Transverse colon (tissue), 4 donors: ENCODE results near the gene PCNX2. TPM values are rescaled to one million over a fixed set of nuclear protein-coding genes. Genes with fewer than 3 reads are reported as not detected.

Experiments used
- DNase-seq: peaks from one replicate; pipeline ENCODE4 v3.0.0-alpha.2; 2019
- H3K27ac ChIP-seq, 4 donors: fragments of 200-600 bp; sonication (generic); 2 replicates each; pipeline ENCODE4 v1.5.1; 2016 to 2018; ENCODE audit warnings: inconsistent platforms in 4 of 4
- H3K27me3 ChIP-seq: fragments of 200-600 bp; sonication (generic); 2 replicates; pipeline ENCODE4 v1.5.1; 2017; ENCODE audit warnings: inconsistent platforms
- H3K36me3 ChIP-seq, 4 donors: fragments of 200-600 bp; sonication (generic); 2 replicates each; pipeline ENCODE4 v1.5.1; 2017 to 2019; ENCODE audit warnings: inconsistent platforms in 4 of 4
- H3K4me1 ChIP-seq, 4 donors: fragments of 200-600 bp; sonication (generic); 2 replicates each; pipeline ENCODE4 v1.5.1; 2017 to 2020; ENCODE audit warnings: inconsistent platforms in 4 of 4
- H3K4me3 ChIP-seq, 4 donors: fragments of 200-600 bp; sonication (generic); 1 replicate in 1 of 4; 2 replicates in 3 of 4; pipeline versions ENCODE4 v1.5.1 to v1.6.1; 2017 to 2019; ENCODE audit warnings: inconsistent platforms in 4 of 4
- H3K9me3 ChIP-seq, 2 donors: fragments of 200-600 bp; sonication (generic); 2 replicates each; pipeline ENCODE4 v1.5.1; 2017 to 2019; ENCODE audit warnings: inconsistent platforms in 2 of 2
- EP300 ChIP-seq: sonication (generic); formaldehyde crosslinking; IDR thresholded peaks from one replicate; pipeline ENCODE4 v1.6.1; 2017; ENCODE audit warnings: antibody characterized with exemption, low read depth
- POLR2A ChIP-seq: fragments of 450-650 bp; IDR thresholded peaks from one replicate; pipeline ENCODE4 v1.6.1; 2016; ENCODE audit warnings: antibody characterized with exemption, mild to moderate bottlenecking, moderate library complexity
- POLR2AphosphoS5 ChIP-seq, 3 donors: sonication (generic); formaldehyde crosslinking; IDR thresholded peaks; one replicate each; pipeline ENCODE4 v1.6.1; 2016; ENCODE audit warnings: antibody characterized with exemption in 3 of 3
- WGBS, 2 donors: methylation state at CpG; one replicate each; pipeline ENCODE4 v1.1.5; 2018; ENCODE audit warnings: low coverage in 1 of 2; 5-methylcytosine and 5-hydroxymethylcytosine counted together
- in situ Hi-C, 4 donors: fragments of 200-750 bp; cut with MboI; loops; one replicate each; pipeline versions ENCODE4 v1.15.0 to v1.15.1; 2017; ENCODE audit warnings: low sequenced_read_pairs in 3 of 4, low pct_ligation_motif_present in 1 of 4, low pct_unique_long_range_greater_than_20kb in 1 of 4
- intact Hi-C: fragments of 100-400 bp; cut with DNase I; formaldehyde crosslinking; loops from one replicate; pipeline ENCODE4 v1.15.1; 2023; ENCODE audit warnings: low total_unique reads
- total RNA-seq, 4 donors: library from RNA; depleted of rRNA; stranded (reverse); fragments of >200 nt; gene quantifications; one replicate each; pipeline ENCODE4 v1.1.0, GENCODE V29; 2016
- TF ChIP-seq, protein P1 (sequence below), 5 experiments: fragments of 200-600 bp in 3 of 5; fragments of 450-650 bp in 2 of 5; sonication (generic) in 3 of 5; IDR thresholded peaks; 1 replicate in 2 of 5; 2 replicates in 3 of 5; pipeline ENCODE4 v1.5.1; 2016 to 2017; ENCODE audit warnings: antibody characterized with exemption in 5 of 5, inconsistent platforms in 3 of 5, mild to moderate bottlenecking in 2 of 5, moderate library complexity in 1 of 5

Gene PCNX2
- total RNA-seq, 4 donors from 2014 or later = 6.8 to 518 (median 11.8) TPM

DNA sequence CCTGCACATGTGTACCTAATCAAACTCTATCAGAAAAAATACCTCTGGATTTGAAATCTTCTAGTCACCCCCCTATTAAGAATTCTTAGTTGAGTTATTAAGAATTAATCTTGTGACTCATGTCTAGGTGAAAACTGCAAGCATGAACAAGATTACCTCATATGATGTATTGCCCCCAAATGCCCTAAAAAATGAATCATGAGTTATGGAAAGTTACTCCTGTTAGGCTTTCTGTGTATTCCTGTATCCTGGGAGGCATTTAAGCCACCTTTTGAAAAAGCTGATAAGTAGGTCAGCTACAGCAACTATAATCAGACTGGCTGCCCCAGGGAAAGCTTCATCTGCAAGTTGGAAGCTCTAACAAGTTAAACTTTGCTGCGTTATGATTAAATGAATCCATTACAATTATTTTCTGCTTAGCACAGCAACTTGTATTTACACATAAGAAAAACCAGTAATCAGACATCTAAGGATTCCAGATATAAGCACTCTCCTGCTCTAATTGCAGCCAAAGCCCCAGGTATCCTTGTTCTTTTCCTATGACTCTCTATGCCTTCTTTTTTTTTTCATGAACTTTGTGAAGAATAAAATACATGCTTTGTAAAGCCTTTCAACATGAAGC, 197.5 kb downstream of the PCNX2 start:
- no peak overlapping the region for H3K4me3 ChIP-seq
- H3K27ac ChIP-seq = no peak overlapping the region
- intact Hi-C loops (no loop called here), in situ Hi-C loops (no loop called here)
- H3K27me3 ChIP-seq = no peaks in the 10 kb centered on the region
- 90 to 100% methylated on average over 1 of the region's 1 CpG for WGBS, 2 donors
- no peaks in the 10 kb centered on the region for H3K4me1 ChIP-seq
- H3K9me3 ChIP-seq = no peaks in the 10 kb centered on the region
- no peak for DNase-seq
- no peak for TF ChIP-seq POLR2A
- TF ChIP-seq, protein P1, sequence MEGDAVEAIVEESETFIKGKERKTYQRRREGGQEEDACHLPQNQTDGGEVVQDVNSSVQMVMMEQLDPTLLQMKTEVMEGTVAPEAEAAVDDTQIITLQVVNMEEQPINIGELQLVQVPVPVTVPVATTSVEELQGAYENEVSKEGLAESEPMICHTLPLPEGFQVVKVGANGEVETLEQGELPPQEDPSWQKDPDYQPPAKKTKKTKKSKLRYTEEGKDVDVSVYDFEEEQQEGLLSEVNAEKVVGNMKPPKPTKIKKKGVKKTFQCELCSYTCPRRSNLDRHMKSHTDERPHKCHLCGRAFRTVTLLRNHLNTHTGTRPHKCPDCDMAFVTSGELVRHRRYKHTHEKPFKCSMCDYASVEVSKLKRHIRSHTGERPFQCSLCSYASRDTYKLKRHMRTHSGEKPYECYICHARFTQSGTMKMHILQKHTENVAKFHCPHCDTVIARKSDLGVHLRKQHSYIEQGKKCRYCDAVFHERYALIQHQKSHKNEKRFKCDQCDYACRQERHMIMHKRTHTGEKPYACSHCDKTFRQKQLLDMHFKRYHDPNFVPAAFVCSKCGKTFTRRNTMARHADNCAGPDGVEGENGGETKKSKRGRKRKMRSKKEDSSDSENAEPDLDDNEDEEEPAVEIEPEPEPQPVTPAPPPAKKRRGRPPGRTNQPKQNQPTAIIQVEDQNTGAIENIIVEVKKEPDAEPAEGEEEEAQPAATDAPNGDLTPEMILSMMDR (IDR thresholded peaks at IDR 0.05) = no peak
- TF ChIP-seq POLR2AphosphoS5 (IDR thresholded peaks at IDR 0.05) = no peak
- no peak for TF ChIP-seq EP300
- no peaks in the 10 kb centered on the region for H3K36me3 ChIP-seq

DNA sequence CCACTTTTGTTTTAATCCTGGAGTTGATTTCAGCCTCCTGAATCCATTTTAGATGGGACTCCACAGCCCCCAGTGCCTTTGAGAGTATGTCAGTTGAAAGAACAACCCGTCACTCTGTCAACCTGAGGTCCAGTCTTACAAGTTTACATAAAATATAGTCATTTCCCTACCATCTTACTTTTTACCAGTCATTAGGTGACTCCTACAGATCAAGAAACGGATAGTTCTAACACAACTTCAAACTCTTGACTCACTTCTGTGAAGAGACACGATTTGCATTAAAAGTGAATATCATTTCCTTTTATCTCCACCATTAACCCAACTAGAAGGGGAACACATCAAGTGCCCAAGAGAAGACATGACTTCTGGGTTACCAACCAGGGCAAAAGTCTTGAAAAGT, 198.0 kb downstream of the PCNX2 start:
- TF ChIP-seq POLR2A (no peak), POLR2AphosphoS5 (IDR thresholded peaks at IDR 0.05) (no peak), EP300 (no peak)
- TF ChIP-seq, protein P1 (IDR thresholded peaks at IDR 0.05) = no peak
- DNase-seq = no peak
- in situ Hi-C loops = no loop called here
- H3K36me3 ChIP-seq = no peaks in the 10 kb centered on the region
- H3K27me3 ChIP-seq = no peaks in the 10 kb centered on the region
- H3K9me3 ChIP-seq = no peaks in the 10 kb centered on the region
- intact Hi-C loops = no loop called here
- H3K4me3 ChIP-seq = no peak overlapping the region
- H3K27ac ChIP-seq = no peak overlapping the region
- H3K4me1 ChIP-seq = no peaks in the 10 kb centered on the region
- 77 to 96% methylated on average over 3 of the region's 3 CpGs for WGBS, 2 donors

DNA sequence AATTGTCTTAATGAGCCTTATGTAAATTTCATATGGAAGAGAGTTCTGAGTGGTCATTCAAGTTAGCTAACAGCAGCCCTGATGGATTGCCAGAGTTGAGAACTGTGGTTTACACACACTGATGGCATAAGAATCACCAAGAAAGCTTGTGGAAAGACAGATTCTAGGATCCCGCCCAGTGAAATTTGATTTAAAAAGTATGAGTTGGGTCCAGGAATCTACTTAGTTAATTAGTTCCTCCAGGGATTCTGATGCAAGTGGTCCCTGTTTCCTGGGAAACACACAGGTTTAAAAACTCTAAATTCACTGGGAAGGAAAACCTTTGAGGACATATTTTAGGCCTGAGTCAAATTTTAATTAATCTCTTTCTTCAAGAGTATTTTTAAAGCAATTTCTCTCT, 200.8 kb downstream of the PCNX2 start:
- Histone ChIP-seq H3K27ac (no peak overlapping the region), H3K4me1 (no peaks in the 10 kb centered on the region), H3K27me3 (no peaks in the 10 kb centered on the region), H3K9me3 (no peaks in the 10 kb centered on the region), H3K36me3 (no peaks in the 10 kb centered on the region), H3K4me3 (no peak overlapping the region)
- WGBS, 2 donors = 87 to 100% methylated on average over 1 of the region's 1 CpG
- in situ Hi-C loops (no loop called here), intact Hi-C loops (no loop called here)
- no peak for TF ChIP-seq POLR2A
- TF ChIP-seq, protein P1 (IDR thresholded peaks at IDR 0.05) = no peak
- no peak for TF ChIP-seq POLR2AphosphoS5 (IDR thresholded peaks at IDR 0.05)
- TF ChIP-seq EP300 = no peak
- no peak for DNase-seq

DNA sequence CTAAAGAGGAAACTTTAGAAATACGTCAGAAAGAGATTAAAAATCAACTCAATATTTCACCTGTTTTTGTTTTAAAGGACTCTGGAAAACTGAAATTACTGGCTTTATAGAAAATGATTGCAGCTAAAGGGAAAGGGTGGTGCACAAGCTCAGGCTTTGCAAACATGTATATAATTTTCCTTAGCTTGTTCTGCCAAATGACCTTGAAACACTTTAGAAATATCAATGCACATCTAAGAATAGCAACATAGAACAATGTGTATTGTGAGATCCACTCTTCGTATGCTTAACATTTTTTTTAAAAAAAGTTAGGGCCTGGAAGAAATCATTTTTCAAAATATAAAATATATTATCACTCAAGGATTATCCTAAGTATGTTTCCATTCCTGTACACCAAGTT, 201.3 kb downstream of the PCNX2 start:
- TF ChIP-seq EP300 = no peak
- TF ChIP-seq, protein P1 (IDR thresholded peaks at IDR 0.05) = no peak
- TF ChIP-seq POLR2A = no peak
- no peak for TF ChIP-seq POLR2AphosphoS5 (IDR thresholded peaks at IDR 0.05)
- no peak for DNase-seq
- 84 to 86% methylated on average over 2 of the region's 2 CpGs for WGBS, 2 donors
- Histone ChIP-seq H3K36me3 (no peaks in the 10 kb centered on the region), H3K4me3 (no peak overlapping the region), H3K4me1 (no peaks in the 10 kb centered on the region), H3K9me3 (no peaks in the 10 kb centered on the region), H3K27me3 (no peaks in the 10 kb centered on the region), H3K27ac (no peak overlapping the region)
- in situ Hi-C loops = no loop called here
- intact Hi-C loops = no loop called here
